ENCODE results near the gene NOP10.
"Not testable (repeated sequence)": the region's sequence is repeated elsewhere in the genome, so short reads cannot be mapped to it uniquely, and the experiment has no call there.

NOP10 gene

GRCh38 chr15:34358948-34359347 lies 16.0 kb upstream of the NOP10 start:
- DNase-seq (ENCODE audit: low read depth), result no peak

- DNase-seq (ENCODE audit: low read depth), result no peak
Measured at GRCh38 chr15:34358367-34358766, 15.4 kb upstream of the NOP10 start.

GRCh38 chr15:34357653-34358052 lies 14.7 kb upstream of the NOP10 start:
- no peak for DNase-seq (ENCODE audit: low read depth)

GRCh38 chr15:34355241-34355640 lies 12.3 kb upstream of the NOP10 start:
- DNase-seq (ENCODE audit: low read depth), result no peak

- no peak for DNase-seq (ENCODE audit: low read depth)
Measured at GRCh38 chr15:34354286-34354685, 11.3 kb upstream of the NOP10 start.

GRCh38 chr15:34353627-34354026 lies 10.7 kb upstream of the NOP10 start:
- DNase-seq (ENCODE audit: low read depth), result no peak

- not testable (repeated sequence) for DNase-seq (ENCODE audit: low read depth)
Measured at GRCh38 chr15:34352996-34353395, 10.1 kb upstream of the NOP10 start.

GRCh38 chr15:34349769-34350168 lies 6.8 kb upstream of the NOP10 start:
- no peak for DNase-seq (ENCODE audit: low read depth)

- no peak for DNase-seq (ENCODE audit: low read depth)
Measured at GRCh38 chr15:34348735-34349300, 5.9 kb upstream of the NOP10 start.

GRCh38 chr15:34347951-34348638 lies 5.2 kb upstream of the NOP10 start:
- no peak for DNase-seq (ENCODE audit: low read depth)

- DNase-seq (ENCODE audit: low read depth), result not testable (repeated sequence)
Measured at GRCh38 chr15:34342213-34342736, 661 bp downstream of the NOP10 start.

- no peak for DNase-seq (ENCODE audit: low read depth)
Measured at GRCh38 chr15:34341381-34342212, 1.3 kb downstream of the NOP10 start.

GRCh38 chr15:34339946-34340345 lies 3.0 kb downstream of the NOP10 start:
- no peak for DNase-seq (ENCODE audit: low read depth)

GRCh38 chr15:34338347-34338746 lies 4.6 kb downstream of the NOP10 start:
- DNase-seq (ENCODE audit: low read depth), result no peak

GRCh38 chr15:34337557-34338306 lies 5.2 kb downstream of the NOP10 start, which contains the start of gene SLC12A6:
Gene SLC12A6 (minus strand): TSS chr15:34337781. CDS start chr15:34336680, 1,101 bp downstream.
- DNase-seq (ENCODE audit: low read depth), result peak; percentile 88

- no peak for DNase-seq (ENCODE audit: low read depth)
Measured at GRCh38 chr15:34336991-34337556, 5.9 kb downstream of the NOP10 start.

- no peak for DNase-seq (ENCODE audit: low read depth)
Measured at GRCh38 chr15:34336231-34336990, 6.5 kb downstream of the NOP10 start.

- DNase-seq (ENCODE audit: low read depth), result no peak
Measured at GRCh38 chr15:34335176-34336032, 7.5 kb downstream of the NOP10 start.

- DNase-seq (ENCODE audit: low read depth), result no peak
Measured at GRCh38 chr15:34334672-34335071, 8.3 kb downstream of the NOP10 start.

- DNase-seq (ENCODE audit: low read depth), result no peak
Measured at GRCh38 chr15:34332553-34333120, 10.3 kb downstream of the NOP10 start.
